Activated B cell treated with CpG ODN at 0.5 μM for 24 hours (primary cell): ENCODE results near the gene TMEM131L. TPM values are rescaled to one million over a fixed set of nuclear protein-coding genes. Genes with fewer than 3 reads are reported as not detected.

Source experiments
- ATAC-seq: fragments of 200-7000 bp; cut with Tn5 transposase; one replicate; pipeline ENCODE4 v1.10.0; 2021; ENCODE audit warnings: low read depth, mild to moderate bottlenecking, moderate library complexity
- CTCF ChIA-PET: fragments of 350-600 bp; sonication (Branson Sonifier 250); formaldehyde crosslinking; loops from one replicate; lab custom pipeline; 2021; ENCODE audit warnings: antibody characterized with exemption; lab: Charles Lee
- POLR2A ChIA-PET: fragments of 350-600 bp; sonication (Branson Sonifier 250); formaldehyde crosslinking; loops from one replicate; lab custom pipeline; 2021; ENCODE audit warnings: antibody characterized with exemption; lab: Charles Lee
- DNase-seq: peaks from one replicate; pipeline ENCODE4 v3.0.0; 2022
- H3K27ac Mint-ChIP-seq: one replicate; pipeline ENCODE4 v1.8.0; 2020; ENCODE audit warnings: mixed read lengths
- H3K27me3 Mint-ChIP-seq: one replicate; pipeline ENCODE4 v1.8.0; 2021; ENCODE audit warnings: mixed read lengths
- H3K36me3 Mint-ChIP-seq: one replicate; pipeline ENCODE4 v1.8.0; 2021; ENCODE audit warnings: low read depth, mixed read lengths
- H3K4me1 Mint-ChIP-seq: one replicate; pipeline ENCODE4 v1.8.0; 2021; ENCODE audit warnings: mixed read lengths
- H3K4me3 Mint-ChIP-seq: one replicate; pipeline ENCODE4 v1.8.0; 2020; ENCODE audit warnings: mild to moderate bottlenecking, mixed read lengths
- H3K9me3 Mint-ChIP-seq: one replicate; pipeline ENCODE4 v1.8.0; 2020; ENCODE audit warnings: mixed read lengths
- CTCF ChIP-seq: fragments of 200-600 bp; IDR thresholded peaks from one replicate; pipeline ENCODE4 v1.8.0; 2022; ENCODE audit warnings: antibody characterized with exemption, mild to moderate bottlenecking
- intact Hi-C: fragments of 100-400 bp; cut with micrococcal nuclease; formaldehyde crosslinking; loops from one replicate; pipeline ENCODE4 v1.15.1; 2024
- total RNA-seq: library from RNA; stranded (reverse); gene quantifications from 2 replicates; pipeline ENCODE4 v1.2.3, GENCODE V29; 2022

The TMEM131L gene
- total RNA-seq, 1 donor from 2014 or later = 193 TPM

GRCh38 chr4:153511104-153511503 lies 44.9 kb downstream of the TMEM131L start:
- Mint-ChIP-seq H3K4me3 (no peak overlapping the region), H3K36me3 (peaks cover 78% of the 10 kb centered on the region), H3K4me1 (peaks cover 82% of the 10 kb centered on the region), H3K27ac (peak overlapping the region; percentile 4), H3K27me3 (no peaks in the 10 kb centered on the region), H3K9me3 (peaks cover 2% of the 10 kb centered on the region)
- ChIA-PET CTCF (no interaction called here), POLR2A (interaction anchor here (1.1 kb wide), 1 partner anchor 25 kb away, joined by 3 read pairs; no protein-coding TSS in a partner anchor)
- no peak for TF ChIP-seq CTCF
- intact Hi-C loops = no loop called here
- ATAC-seq (no peak), DNase-seq (no peak)

- CTCF ChIA-PET = interaction anchor here (2.0 kb wide), 1 partner anchor 62 kb away, joined by 4 read pairs; no protein-coding TSS in a partner anchor
- POLR2A ChIA-PET = interaction anchor here (2.0 kb wide), 1 partner anchor 45 kb away, joined by 8 read pairs; the partner anchor contains the start of gene TMEM131L
- Mint-ChIP-seq H3K27ac (no peak overlapping the region), H3K36me3 (peaks cover 80% of the 10 kb centered on the region), H3K4me3 (no peak overlapping the region), H3K4me1 (peaks cover 82% of the 10 kb centered on the region), H3K9me3 (peaks cover 2% of the 10 kb centered on the region), H3K27me3 (no peaks in the 10 kb centered on the region)
- intact Hi-C loops = loop anchor here (2.0 kb wide), 1 partner anchor 14 kb away; no protein-coding TSS in a partner anchor
- no peak for DNase-seq
- ATAC-seq = no peak
- no peak for TF ChIP-seq CTCF
These were observed 46.1 kb downstream of the TMEM131L start for GRCh38 chr4:153512162-153512852.

- Mint-ChIP-seq H3K27me3 (no peaks in the 10 kb centered on the region), H3K36me3 (peaks cover 80% of the 10 kb centered on the region), H3K4me3 (no peak overlapping the region), H3K9me3 (peaks cover 2% of the 10 kb centered on the region), H3K4me1 (peaks cover 82% of the 10 kb centered on the region), H3K27ac (peak overlapping the region; percentile 41)
- intact Hi-C loops = loop anchor here (2.0 kb wide), 1 partner anchor 14 kb away; no protein-coding TSS in a partner anchor
- ATAC-seq (no peak), DNase-seq (no peak)
- CTCF ChIA-PET = interaction anchor here (0.8 to 2.0 kb wide), 2 partner anchors 61 to 80 kb away, joined by 4 to 5 read pairs; no protein-coding TSS in a partner anchor
- no peak for TF ChIP-seq CTCF
- POLR2A ChIA-PET = interaction anchor here (2.0 kb wide), 1 partner anchor 46 kb away, joined by 8 read pairs; the partner anchor contains the start of gene TMEM131L
These were observed 46.9 kb downstream of the TMEM131L start for GRCh38 chr4:153512952-153513500.

GRCh38 chr4:153513596-153513995 lies 47.4 kb downstream of the TMEM131L start:
- Mint-ChIP-seq H3K27ac (no peak overlapping the region), H3K36me3 (peaks cover 82% of the 10 kb centered on the region), H3K4me1 (peaks cover 83% of the 10 kb centered on the region), H3K9me3 (peaks cover 2% of the 10 kb centered on the region), H3K4me3 (no peak overlapping the region), H3K27me3 (no peaks in the 10 kb centered on the region)
- ATAC-seq (no peak), DNase-seq (no peak)
- POLR2A ChIA-PET = interaction anchor here (1.0 to 2.0 kb wide), 4 partner anchors 10 to 96 kb away, joined by 3 to 8 read pairs (median 5); partner anchors contain the start of gene TMEM131L
- no peak for TF ChIP-seq CTCF
- CTCF ChIA-PET = interaction anchor here (0.8 to 2.0 kb wide), 2 partner anchors 61 to 81 kb away, joined by 4 to 5 read pairs; no protein-coding TSS in a partner anchor
- intact Hi-C loops = loop anchor here (2.0 kb wide), 1 partner anchor 15 kb away; no protein-coding TSS in a partner anchor
